Osteocyte (in vitro differentiated cells): ENCODE results near the gene TRIM8. TPM values are rescaled to one million over a fixed set of nuclear protein-coding genes. Genes with fewer than 3 reads are reported as not detected.

Source experiments
- DNase-seq: peaks from one replicate; pipeline ENCODE4 v3.0.0; 2021; ENCODE audit warnings: mixed read lengths; ENCODE audit not compliant: unreplicated experiment; ENCODE audit errors: extremely low spot score
- H3K27ac Mint-ChIP-seq: one replicate; pipeline ENCODE4 v1.8.0; 2021; ENCODE audit warnings: mild to moderate bottlenecking, mixed read lengths; ENCODE audit not compliant: unreplicated experiment
- H3K27me3 Mint-ChIP-seq: one replicate; pipeline ENCODE4 v1.8.0; 2021; ENCODE audit warnings: mixed read lengths; ENCODE audit not compliant: unreplicated experiment
- H3K36me3 Mint-ChIP-seq: one replicate; pipeline ENCODE4 v1.8.0; 2021; ENCODE audit warnings: mixed read lengths; ENCODE audit not compliant: unreplicated experiment
- H3K4me1 Mint-ChIP-seq: one replicate; pipeline ENCODE4 v1.8.0; 2021; ENCODE audit warnings: mixed read lengths; ENCODE audit not compliant: unreplicated experiment
- H3K4me3 Mint-ChIP-seq: one replicate; pipeline ENCODE4 v1.8.0; 2021; ENCODE audit warnings: mild to moderate bottlenecking, moderate library complexity, mixed read lengths; ENCODE audit not compliant: unreplicated experiment
- H3K9me3 Mint-ChIP-seq: one replicate; pipeline ENCODE4 v1.8.0; 2021; ENCODE audit warnings: mixed read lengths; ENCODE audit not compliant: unreplicated experiment
- CTCF ChIP-seq: fragments of 200-600 bp; sonication (generic); IDR thresholded peaks from 2 replicates; pipeline ENCODE4 v1.5.0; 2021; ENCODE audit warnings: antibody characterized with exemption, mild to moderate bottlenecking, moderate library complexity
- total RNA-seq: library from RNA; stranded (reverse); gene quantifications from 2 replicates; pipeline ENCODE4 v1.2.1, GENCODE V29; 2021

Gene TRIM8
- total RNA-seq, 1 donor from 2014 or later = 63.9 TPM

DNA sequence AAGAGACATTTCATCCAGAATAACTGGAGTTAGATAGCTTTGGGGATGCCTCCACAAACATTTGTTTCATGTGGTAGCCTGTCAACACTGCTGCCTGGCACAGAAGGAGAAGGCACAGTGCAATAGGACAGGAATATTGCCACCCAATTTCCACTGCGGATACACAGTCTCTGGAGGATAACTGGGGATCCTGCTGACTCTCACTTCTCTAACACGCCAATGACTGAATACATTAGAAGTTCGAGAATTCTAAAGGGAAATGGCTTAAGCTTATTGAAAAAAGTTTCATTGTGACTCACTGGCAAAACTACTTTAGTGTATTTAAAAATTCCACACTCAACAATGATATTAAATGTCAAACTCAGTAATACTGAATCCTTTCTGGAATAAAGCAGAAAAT, 57.0 kb downstream of the TRIM8 start:
- no peak for DNase-seq

GRCh38 chr10:102701796-102702195, 57.5 kb downstream of the TRIM8 start:
- no peak for TF ChIP-seq CTCF
- no peaks in the 10 kb centered on the region for H3K27me3 Mint-ChIP-seq
- DNase-seq = no peak
- H3K4me1 Mint-ChIP-seq = peaks cover 13% of the 10 kb centered on the region
- no peak overlapping the region for H3K4me3 Mint-ChIP-seq
- no peak overlapping the region for H3K27ac Mint-ChIP-seq
- peaks cover 30% of the 10 kb centered on the region for H3K36me3 Mint-ChIP-seq
- no peaks in the 10 kb centered on the region for H3K9me3 Mint-ChIP-seq

More for the DNA sequence above, 57.0 kb downstream of the TRIM8 start:
- no peak for TF ChIP-seq CTCF
- H3K36me3 Mint-ChIP-seq = peaks cover 36% of the 10 kb centered on the region
- peaks cover 13% of the 10 kb centered on the region for H3K4me1 Mint-ChIP-seq
- H3K4me3 Mint-ChIP-seq = no peak overlapping the region
- H3K9me3 Mint-ChIP-seq = no peaks in the 10 kb centered on the region
- H3K27ac Mint-ChIP-seq = no peak overlapping the region
- H3K27me3 Mint-ChIP-seq = no peaks in the 10 kb centered on the region

- Mint-ChIP-seq H3K4me3 (no peak overlapping the region), H3K9me3 (no peaks in the 10 kb centered on the region), H3K27me3 (no peaks in the 10 kb centered on the region), H3K27ac (no peak overlapping the region), H3K4me1 (peaks cover 16% of the 10 kb centered on the region), H3K36me3 (peaks cover 24% of the 10 kb centered on the region)
- no peak for DNase-seq
- TF ChIP-seq CTCF = no peak
These were observed 58.5 kb downstream of the TRIM8 start for GRCh38 chr10:102702742-102703141.

DNA sequence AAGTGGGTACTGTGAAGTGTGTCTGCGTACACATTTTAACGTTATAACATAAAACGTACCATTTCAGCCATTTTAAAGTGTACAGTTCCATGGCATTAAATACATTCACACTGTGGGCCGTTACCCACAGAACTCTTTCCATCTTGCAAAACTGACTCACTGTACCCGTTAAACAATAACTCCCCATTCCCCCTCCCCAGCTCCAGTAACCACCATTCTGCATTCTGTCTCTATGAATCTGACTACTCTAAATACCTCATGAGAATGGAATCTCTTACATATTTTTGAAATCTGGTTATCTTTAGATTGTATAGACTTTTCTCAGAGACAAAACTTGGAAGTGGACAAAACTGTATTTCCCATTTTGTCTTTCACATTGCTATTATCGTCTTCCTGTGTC, 60.6 kb downstream of the TRIM8 start:
- Mint-ChIP-seq H3K4me1 (peaks cover 17% of the 10 kb centered on the region), H3K9me3 (no peaks in the 10 kb centered on the region), H3K36me3 (peaks cover 7% of the 10 kb centered on the region), H3K4me3 (no peak overlapping the region), H3K27ac (peak overlapping the region; percentile 67), H3K27me3 (no peaks in the 10 kb centered on the region)
- TF ChIP-seq CTCF = no peak
- DNase-seq = no peak

DNA sequence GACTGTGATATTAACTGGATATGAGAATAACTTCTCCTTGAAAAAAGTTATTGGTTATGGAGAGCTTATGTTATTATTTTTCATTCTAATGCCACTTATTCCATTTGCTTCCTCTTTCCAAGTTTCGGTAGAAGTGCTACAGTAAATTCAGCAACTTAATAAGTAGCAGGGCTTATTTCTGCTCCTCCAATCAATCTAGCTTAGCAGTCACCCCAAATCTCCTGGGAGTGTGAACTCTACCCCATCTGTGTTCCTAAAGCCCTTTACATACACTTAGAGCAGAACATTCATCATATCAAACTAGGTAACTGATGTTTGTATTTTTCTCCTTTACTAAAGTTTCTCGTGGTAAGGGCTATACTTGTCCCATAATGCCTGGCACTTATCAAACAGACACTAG, 61.3 kb downstream of the TRIM8 start:
- peaks cover 23% of the 10 kb centered on the region for H3K4me1 Mint-ChIP-seq
- peaks cover 7% of the 10 kb centered on the region for H3K36me3 Mint-ChIP-seq
- H3K9me3 Mint-ChIP-seq = no peaks in the 10 kb centered on the region
- H3K4me3 Mint-ChIP-seq = no peak overlapping the region
- TF ChIP-seq CTCF = no peak
- H3K27me3 Mint-ChIP-seq = no peaks in the 10 kb centered on the region
- DNase-seq = no peak
- no peak overlapping the region for H3K27ac Mint-ChIP-seq

Other genes with a start within 250 kb of the TRIM8 start
- 32.5 and 38.6 TPM in 2 replicates for gene NFKB2, start 248.8 kb upstream of the TRIM8 start, total RNA-seq
- gene PSD, start 225.7 kb upstream of the TRIM8 start, total RNA-seq = 0.99 and 1.8 TPM in 2 replicates
- gene FBXL15, start 223.6 kb upstream of the TRIM8 start, total RNA-seq = 9.8 and 10.5 TPM in 2 replicates
- 81.3 and 82.1 TPM in 2 replicates for gene CUEDC2, start 211.9 kb upstream of the TRIM8 start, total RNA-seq
- not detected in 2 replicates for gene C10orf95, start 192.9 kb upstream of the TRIM8 start, total RNA-seq
- gene ACTR1A, start 141.8 kb upstream of the TRIM8 start, total RNA-seq = 120 and 123 TPM in 2 replicates
- 16.4 and 16.9 TPM in 2 replicates for gene SUFU, start 140.5 kb upstream of the TRIM8 start, total RNA-seq
- 11.6 and 12.6 TPM in 2 replicates for gene ARL3, start 69.9 kb downstream of the TRIM8 start, total RNA-seq
- 6.9 and 8.1 TPM in 2 replicates for gene SFXN2, start 70.2 kb downstream of the TRIM8 start, total RNA-seq
- 66.7 and 68.7 TPM in 2 replicates for gene WBP1L, start 99.5 kb downstream of the TRIM8 start, total RNA-seq
- not detected in 2 replicates for gene CYP17A1, start 192.9 kb downstream of the TRIM8 start, total RNA-seq
- gene BORCS7, start 209.8 kb downstream of the TRIM8 start, total RNA-seq = 22.6 and 24.5 TPM in 2 replicates
- 2.7 and 2.8 TPM in 2 replicates for gene AS3MT, start 225.0 kb downstream of the TRIM8 start, total RNA-seq